Esophagus muscularis mucosa (tissue), 4 donors: ENCODE measurements around the gene KRTAP4-12. TPM values are rescaled to one million over a fixed set of nuclear protein-coding genes. Genes with fewer than 3 reads are reported as not detected.

Experiments
- DNase-seq: peaks from one replicate; pipeline ENCODE4 v3.0.0-alpha.2; 2017; ENCODE audit errors: extremely low spot score
- H3K27ac ChIP-seq, 4 donors: fragments of 200-600 bp; sonication (generic); replicated peaks in 1 of 4; 1 replicate in 3 of 4; 2 replicates in 1 of 4; pipeline ENCODE4 v1.5.1; 2016 to 2019; ENCODE audit warnings: mild to moderate bottlenecking in 1 of 4
- H3K27me3 ChIP-seq, 4 donors: fragments of 200-600 bp; sonication (generic); one replicate each; pipeline versions ENCODE4 v1.5.1 to v1.6.0; 2016 to 2019
- H3K36me3 ChIP-seq, 4 donors: fragments of 200-600 bp; sonication (generic); one replicate each; pipeline ENCODE4 v1.5.1; 2016 to 2019
- H3K4me1 ChIP-seq, 4 donors: fragments of 200-600 bp; sonication (generic); one replicate each; pipeline ENCODE4 v1.5.1; 2016 to 2019
- H3K4me3 ChIP-seq, 4 donors: fragments of 200-600 bp; sonication (generic); 1 replicate in 2 of 4; 2 replicates in 2 of 4; pipeline ENCODE4 v1.5.1; 2016 to 2019; ENCODE audit warnings: mild to moderate bottlenecking in 4 of 4, moderate library complexity in 1 of 4
- H3K9me3 ChIP-seq, 4 donors: fragments of 200-600 bp; sonication (generic); 1 replicate in 3 of 4; 2 replicates in 1 of 4; pipeline ENCODE4 v1.5.1; 2016 to 2019
- CTCF ChIP-seq, 3 experiments: fragments of 200-600 bp in 2 of 3; fragments of 450-650 bp in 1 of 3; sonication (generic) in 2 of 3; IDR thresholded peaks; one replicate each; pipeline ENCODE4 v1.5.1; 2017 to 2019; ENCODE audit warnings: antibody characterized with exemption in 3 of 3, mild to moderate bottlenecking in 2 of 3, moderate library complexity in 1 of 3
- EP300 ChIP-seq: sonication (generic); formaldehyde crosslinking; IDR thresholded peaks from one replicate; pipeline ENCODE4 v1.6.1; 2017; ENCODE audit warnings: antibody characterized with exemption
- POLR2A ChIP-seq: fragments of 450-650 bp; IDR thresholded peaks from one replicate; pipeline ENCODE4 v1.6.1; 2017; ENCODE audit warnings: antibody characterized with exemption, moderate library complexity, mild to moderate bottlenecking, low read depth
- POLR2AphosphoS5 ChIP-seq, 2 donors: sonication (generic); formaldehyde crosslinking; IDR thresholded peaks; one replicate each; pipeline ENCODE4 v1.6.1; 2017; ENCODE audit warnings: antibody characterized with exemption in 2 of 2
- WGBS: methylation state at CpG from one replicate; pipeline ENCODE4 v1.1.5; 2018; 5-methylcytosine and 5-hydroxymethylcytosine counted together
- intact Hi-C: fragments of 100-400 bp; cut with DNase I; formaldehyde crosslinking; loops from one replicate; pipeline ENCODE4 v1.15.1; 2023
- total RNA-seq, 4 donors: library from RNA; depleted of rRNA; stranded (reverse); fragments of >200 nt; gene quantifications; one replicate each; pipeline versions ENCODE4 v1.1.0 to v1.2.1, GENCODE V29; 2016

Gene KRTAP4-12
- total RNA-seq, 4 donors from 2014 or later = not detected

GRCh38 chr17:41147531-41148204 lies 23.7 kb upstream of the KRTAP4-12 start:
- Histone ChIP-seq H3K4me1 (no peaks in the 10 kb centered on the region), H3K9me3 (peaks cover 0 to 15% (median 7%) of the 10 kb centered on the region in 4 donors), H3K36me3 (no peaks in the 10 kb centered on the region), H3K4me3 (no peak overlapping the region), H3K27me3 (no peaks in the 10 kb centered on the region), H3K27ac (no peak overlapping the region)
- no peak for DNase-seq
- no peak for TF ChIP-seq POLR2A
- TF ChIP-seq EP300 = no peak
- TF ChIP-seq CTCF (IDR thresholded peaks at IDR 0.05) = no peak
- TF ChIP-seq POLR2AphosphoS5 (IDR thresholded peaks at IDR 0.05) = no peak
- 73% methylated on average over 2 of the region's 2 CpGs for WGBS
- intact Hi-C loops = no loop called here

- H3K4me1 ChIP-seq = no peaks in the 10 kb centered on the region
- WGBS = 93% methylated on average over 2 of the region's 2 CpGs
- no peaks in the 10 kb centered on the region for H3K36me3 ChIP-seq
- DNase-seq = no peak
- no peak for TF ChIP-seq POLR2AphosphoS5 (IDR thresholded peaks at IDR 0.05)
- TF ChIP-seq EP300 = no peak
- no peak for TF ChIP-seq CTCF (IDR thresholded peaks at IDR 0.05)
- no peak for TF ChIP-seq POLR2A
- intact Hi-C loops = no loop called here
- H3K27ac ChIP-seq = no peak overlapping the region
- peaks cover 0 to 27% (median 8%) of the 10 kb centered on the region in 4 donors for H3K9me3 ChIP-seq
- H3K4me3 ChIP-seq = no peak overlapping the region
- H3K27me3 ChIP-seq = no peaks in the 10 kb centered on the region
Observed at GRCh38 chr17:41145261-41145660, 21.3 kb upstream of the KRTAP4-12 start.

DNA sequence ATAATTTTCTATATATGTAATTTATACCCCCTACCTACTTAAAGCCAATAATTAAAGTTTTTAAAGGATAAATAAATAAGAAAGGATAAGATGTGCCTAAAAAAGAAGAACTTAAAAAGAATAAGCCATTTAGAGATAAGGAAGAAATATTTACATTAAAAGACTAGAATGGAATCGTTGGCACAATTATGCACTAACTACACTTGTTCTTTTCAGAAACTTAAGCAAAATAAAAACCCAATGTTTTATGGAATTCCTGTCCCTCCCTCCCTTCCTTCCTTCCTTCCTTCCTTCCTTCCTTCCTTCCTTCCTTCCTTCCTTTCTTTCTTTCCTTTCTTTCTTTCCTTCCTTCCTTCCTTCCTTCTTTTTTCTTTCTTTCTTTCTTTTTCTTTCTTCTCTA lies 20.9 kb upstream of the KRTAP4-12 start:
- WGBS = 84% methylated on average over 1 of the region's 1 CpG
- no peaks in the 10 kb centered on the region for H3K36me3 ChIP-seq
- no peak for DNase-seq
- intact Hi-C loops = no loop called here
- no peak for TF ChIP-seq EP300
- no peak for TF ChIP-seq POLR2A
- TF ChIP-seq CTCF (IDR thresholded peaks at IDR 0.05) = no peak
- TF ChIP-seq POLR2AphosphoS5 (IDR thresholded peaks at IDR 0.05) = no peak
- no peak overlapping the region for H3K27ac ChIP-seq
- no peaks in the 10 kb centered on the region for H3K4me1 ChIP-seq
- peaks cover 0 to 32% (median 9%) of the 10 kb centered on the region in 4 donors for H3K9me3 ChIP-seq
- peaks cover 0 to 4% (median 0%) of the 10 kb centered on the region in 4 donors for H3K27me3 ChIP-seq
- H3K4me3 ChIP-seq = no peak overlapping the region

DNA sequence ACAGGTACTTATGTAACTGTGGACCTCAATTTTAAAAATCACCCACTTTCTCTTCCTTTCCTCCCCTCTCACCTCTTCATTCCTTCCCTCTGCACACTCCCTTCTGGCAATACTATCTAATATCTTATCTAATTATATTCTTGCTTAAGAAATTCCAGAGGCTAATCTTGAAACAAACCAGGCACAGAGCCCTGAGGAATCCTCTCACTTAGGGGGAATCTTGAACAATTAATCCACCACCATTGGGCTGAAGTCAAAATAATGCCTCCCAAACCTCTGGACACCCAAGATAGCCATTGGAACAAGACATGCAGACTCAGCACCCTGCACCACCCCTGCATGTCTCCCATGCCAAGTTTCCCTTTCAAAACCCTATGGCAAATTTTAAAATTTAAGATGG lies 17.4 kb upstream of the KRTAP4-12 start:
- no peaks in the 10 kb centered on the region for H3K4me1 ChIP-seq
- intact Hi-C loops = no loop called here

More for the DNA sequence above, 17.4 kb upstream of the KRTAP4-12 start:
- H3K36me3 ChIP-seq = no peaks in the 10 kb centered on the region
- no peak for DNase-seq
- no peak overlapping the region for H3K27ac ChIP-seq
- TF ChIP-seq POLR2A (no peak), POLR2AphosphoS5 (IDR thresholded peaks at IDR 0.05) (no peak), CTCF (IDR thresholded peaks at IDR 0.05) (no peak), EP300 (no peak)
- H3K4me3 ChIP-seq = no peak overlapping the region
- H3K27me3 ChIP-seq = peaks cover 0 to 7% (median 0%) of the 10 kb centered on the region in 4 donors
- peaks cover 0 to 35% (median 12%) of the 10 kb centered on the region in 4 donors for H3K9me3 ChIP-seq
